SK-N-SH (cell line): ENCODE measurements around the gene IGFL1. TPM values are rescaled to one million over a fixed set of nuclear protein-coding genes. Genes with fewer than 3 reads are reported as not detected.

ENCODE experiments used
- CTCF ChIA-PET: fragments of 300-600, 350-600 bp; formaldehyde crosslinking; extraction: SDS; loops from one replicate; lab custom pipeline; 2021; lab: Yijun Ruan, JAX
- POLR2A ChIA-PET: fragments of 350-600 bp; sonication (Branson Sonifier 250); formaldehyde crosslinking; extraction: SDS; loops from one replicate; lab custom pipeline; 2020; ENCODE audit warnings: antibody characterized with exemption, inconsistent platforms; lab: Yijun Ruan, JAX
- DNase-seq: peaks from one replicate; pipeline ENCODE4 v3.0.0; 2012
- H2AFZ ChIP-seq: fragments of 200-600 bp; sonication (generic); 2 replicates; pipeline ENCODE4 v1.8.1; 2016; ENCODE audit warnings: antibody characterized with exemption, mild to moderate bottlenecking, low read depth
- H3F3A ChIP-seq: fragments of 200-600 bp; sonication (generic); replicated peaks from 2 replicates; pipeline ENCODE3; 2016; ENCODE audit warnings: antibody characterized with exemption, mild to moderate bottlenecking; ENCODE audit not compliant: insufficient read depth
- H3K27ac ChIP-seq, 2 experiments: fragments of 200-500 bp in 1 of 2; fragments of 200-600 bp in 1 of 2; sonication (Bioruptor generic) in 1 of 2; sonication (generic), shearing (Covaris generic) in 1 of 2; 2 replicates each; pipeline versions ENCODE4 v1.5.1 to v1.6.1; 2014 to 2016; ENCODE audit warnings: low read depth in 2 of 2, inconsistent platforms in 1 of 2, low read length in 1 of 2, mild to moderate bottlenecking in 1 of 2, mixed read lengths in 1 of 2
- H3K27me3 ChIP-seq: fragments of 200-600 bp; sonication (generic), shearing (Covaris generic); 2 replicates; pipeline ENCODE4 v1.6.1; 2016; ENCODE audit warnings: mixed run types; ENCODE audit not compliant: insufficient read depth
- H3K36me3 ChIP-seq, 2 experiments: fragments of 200-500 bp in 1 of 2; fragments of 200-600 bp in 1 of 2; sonication (Bioruptor generic) in 1 of 2; sonication (generic) in 1 of 2; replicated peaks in 1 of 2; 2 replicates each; pipeline versions ENCODE3 to v1.5.1; 2014 to 2016; ENCODE audit warnings: low read length in 1 of 2, mild to moderate bottlenecking in 1 of 2; ENCODE audit not compliant: insufficient read depth in 2 of 2, control insufficient read depth in 1 of 2
- H3K4me1 ChIP-seq, 2 experiments: fragments of 200-500 bp in 1 of 2; fragments of 200-600 bp in 1 of 2; sonication (Bioruptor generic) in 1 of 2; sonication (generic), shearing (Covaris generic) in 1 of 2; 2 replicates each; pipeline versions ENCODE4 v1.5.1 to v1.6.1; 2014 to 2016; ENCODE audit warnings: low read depth in 1 of 2, low read length in 1 of 2, mixed run types in 1 of 2; ENCODE audit not compliant: insufficient read depth in 2 of 2, control insufficient read depth in 1 of 2
- H3K4me2 ChIP-seq: fragments of 200-600 bp; sonication (generic), shearing (Covaris generic); 2 replicates; pipeline ENCODE4 v1.6.1; 2017; ENCODE audit warnings: mixed run types
- H3K4me3 ChIP-seq, 2 experiments: fragments of 200-500 bp in 1 of 2; fragments of 200-600 bp in 1 of 2; sonication (Bioruptor generic) in 1 of 2; sonication (generic), shearing (Covaris generic) in 1 of 2; 2 replicates each; pipeline versions ENCODE4 v1.5.1 to v1.8.1; 2014 to 2016; ENCODE audit warnings: low read depth in 2 of 2, inconsistent platforms in 1 of 2, low read length in 1 of 2, mild to moderate bottlenecking in 1 of 2, mixed read lengths in 1 of 2, moderate library complexity in 1 of 2
- H3K79me2 ChIP-seq: fragments of 200-600 bp; sonication (generic); 2 replicates; pipeline ENCODE4 v1.8.1; 2017; ENCODE audit warnings: mild to moderate bottlenecking; ENCODE audit not compliant: insufficient read depth
- H3K9ac ChIP-seq: fragments of 200-600 bp; sonication (generic); 2 replicates; pipeline ENCODE4 v1.6.1; 2017; ENCODE audit warnings: mixed run types
- H3K9me2 ChIP-seq: fragments of 200-600 bp; sonication (generic); 2 replicates; pipeline ENCODE4 v1.6.1; 2017; ENCODE audit warnings: mixed run types
- H3K9me3 ChIP-seq: fragments of 200-600 bp; sonication (generic); 2 replicates; pipeline ENCODE4 v1.6.1; 2017; ENCODE audit warnings: mixed run types, mild to moderate bottlenecking, moderate library complexity
- H4K20me1 ChIP-seq: fragments of 200-600 bp; sonication (generic); 2 replicates; pipeline ENCODE4 v1.6.1; 2017; ENCODE audit warnings: mild to moderate bottlenecking, mixed run types; ENCODE audit not compliant: insufficient read depth
- CTCF ChIP-seq: fragments of 200-600 bp; sonication (generic); IDR thresholded peaks from 2 replicates; pipeline ENCODE4 v1.6.1; 2017; ENCODE audit warnings: antibody characterized with exemption, mild to moderate bottlenecking, moderate library complexity
- ELF1 ChIP-seq: IDR thresholded peaks from 2 replicates; pipeline ENCODE4 v1.4.0; 2012
- EP300 ChIP-seq, 2 experiments: IDR thresholded peaks; 2 replicates each; pipeline versions ENCODE4 v1.4.0 to v1.6.1; 2012; ENCODE audit warnings: borderline replicate concordance in 1 of 2, low read depth in 1 of 2, low read length in 1 of 2
- FOSL2 ChIP-seq: IDR thresholded peaks from 2 replicates; pipeline ENCODE4 v1.4.0; 2012; ENCODE audit warnings: low read depth, mild to moderate bottlenecking, moderate library complexity, borderline replicate concordance
- FOXJ3 ChIP-seq: sonication (generic); formaldehyde crosslinking; IDR thresholded peaks from 2 replicates; pipeline ENCODE4 v1.5.1; 2020; ENCODE audit warnings: mild to moderate bottlenecking, missing genetic modification reagents
- FOXM1 ChIP-seq: IDR thresholded peaks from 2 replicates; pipeline ENCODE4 v1.4.0; 2012; ENCODE audit warnings: low read depth, mild to moderate bottlenecking
- GABPA ChIP-seq: IDR thresholded peaks from 2 replicates; pipeline ENCODE4 v1.4.0; 2012; ENCODE audit warnings: low read depth, mild to moderate bottlenecking
- GATA2 ChIP-seq: sonication (generic); formaldehyde crosslinking; IDR thresholded peaks from 2 replicates; pipeline ENCODE4 v1.5.0; 2020; ENCODE audit warnings: mild to moderate bottlenecking, missing genetic modification reagents
- JUND ChIP-seq: IDR thresholded peaks from 2 replicates; pipeline ENCODE4 v1.4.0; 2012
- MAX ChIP-seq: IDR thresholded peaks from 2 replicates; pipeline ENCODE4 v1.4.0; 2012; ENCODE audit warnings: low read depth
- MEF2A ChIP-seq: IDR thresholded peaks from 2 replicates; pipeline ENCODE4 v1.4.0; 2012; ENCODE audit warnings: low read depth, borderline replicate concordance
- NRF1 ChIP-seq: IDR thresholded peaks from 2 replicates; pipeline ENCODE4 v1.6.1; 2012; ENCODE audit warnings: low read depth, mild to moderate bottlenecking, low read length
- RCOR1 ChIP-seq: fragments of 150-350 bp; IDR thresholded peaks from 2 replicates; pipeline ENCODE4 v1.6.1; 2017; ENCODE audit warnings: antibody characterized with exemption, low read length
- TAF1 ChIP-seq: IDR thresholded peaks from 2 replicates; pipeline ENCODE4 v1.6.1; 2012; ENCODE audit warnings: low read depth, mild to moderate bottlenecking, low read length, moderate library complexity, borderline replicate concordance
- TEAD4 ChIP-seq: IDR thresholded peaks from 2 replicates; pipeline ENCODE4 v1.4.0; 2012; ENCODE audit warnings: mild to moderate bottlenecking, borderline replicate concordance; ENCODE audit not compliant: insufficient read depth
- ZBTB33 ChIP-seq: IDR thresholded peaks from 2 replicates; pipeline ENCODE4 v1.4.0; 2012; ENCODE audit warnings: low read depth, borderline replicate concordance
- WGBS: methylation state at CpG from one replicate; pipeline ENCODE4 v1.1.6; 2017; ENCODE audit warnings: low lambda C conversion rate; 5-methylcytosine and 5-hydroxymethylcytosine counted together
- polyA plus RNA-seq, 3 experiments: library from polyadenylated mRNA; depleted of rRNA; stranded (reverse); fragments of >200 nt; gene quantifications; 2 replicates each; pipeline ENCODE4 v1.2.3, GENCODE V29; 2012
- TF ChIP-seq, protein P1 (sequence below): fragments of 150-350 bp; IDR thresholded peaks from 2 replicates; pipeline ENCODE4 v1.6.1; 2016; ENCODE audit warnings: mild to moderate bottlenecking, low read depth, low read length
- TF ChIP-seq, protein P2 (sequence below): IDR thresholded peaks from 2 replicates; pipeline ENCODE4 v1.6.1; 2012; ENCODE audit warnings: mild to moderate bottlenecking, low read depth, low read length, moderate library complexity
- TF ChIP-seq, protein P3 (sequence below): fragments of 150-350 bp; IDR thresholded peaks from 2 replicates; pipeline ENCODE4 v1.6.1; 2017; ENCODE audit warnings: antibody characterized with exemption, low read length, low read depth, borderline replicate concordance
- TF ChIP-seq, protein P4 (sequence below): IDR thresholded peaks from 2 replicates; pipeline ENCODE4; 2012

The IGFL1 gene
- polyA plus RNA-seq, 1 of the 3 experiments (the other 2 are of a cell fraction) = not detected

DNA sequence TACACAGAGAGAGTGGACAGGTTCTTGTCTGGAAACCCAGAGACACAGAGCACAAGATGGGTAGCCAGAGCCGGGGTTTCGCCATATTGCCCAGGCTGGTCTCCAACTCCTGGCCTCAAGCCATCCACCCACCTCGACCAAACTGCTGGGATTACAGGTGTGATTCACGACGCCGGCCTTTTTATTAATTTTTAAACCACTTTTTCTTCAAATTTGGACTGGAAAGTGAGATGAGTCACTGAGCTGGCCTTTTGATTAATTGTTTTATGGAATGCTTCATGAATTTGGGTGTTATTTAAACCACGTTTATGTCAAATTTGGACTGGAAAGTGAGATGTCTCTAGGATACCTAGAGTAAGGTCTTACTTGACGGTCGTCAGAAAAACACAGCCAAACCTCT is 12.1 kb upstream of the IGFL1 start:
- DNase-seq = no peak
- TF ChIP-seq CTCF (no peak), GATA2 (CRISPR knock-in tag) (no peak), RCOR1 (no peak), GABPA (no peak), MAX (no peak), EP300 (IDR thresholded peaks at IDR 0.05; ENCODE audit: borderline replicate concordance in 1 of 2, low read depth in 1 of 2, low read length in 1 of 2) (no peak), ZBTB33 (no peak), FOXM1 (no peak), TAF1 (no peak), NRF1 (no peak), ELF1 (no peak), FOSL2 (no peak), TEAD4 (no peak), FOXJ3 (CRISPR knock-in tag) (no peak), JUND (no peak), MEF2A (no peak)
- TF ChIP-seq, protein P1, sequence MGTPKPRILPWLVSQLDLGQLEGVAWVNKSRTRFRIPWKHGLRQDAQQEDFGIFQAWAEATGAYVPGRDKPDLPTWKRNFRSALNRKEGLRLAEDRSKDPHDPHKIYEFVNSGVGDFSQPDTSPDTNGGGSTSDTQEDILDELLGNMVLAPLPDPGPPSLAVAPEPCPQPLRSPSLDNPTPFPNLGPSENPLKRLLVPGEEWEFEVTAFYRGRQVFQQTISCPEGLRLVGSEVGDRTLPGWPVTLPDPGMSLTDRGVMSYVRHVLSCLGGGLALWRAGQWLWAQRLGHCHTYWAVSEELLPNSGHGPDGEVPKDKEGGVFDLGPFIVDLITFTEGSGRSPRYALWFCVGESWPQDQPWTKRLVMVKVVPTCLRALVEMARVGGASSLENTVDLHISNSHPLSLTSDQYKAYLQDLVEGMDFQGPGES = no peak
- TF ChIP-seq, protein P2, sequence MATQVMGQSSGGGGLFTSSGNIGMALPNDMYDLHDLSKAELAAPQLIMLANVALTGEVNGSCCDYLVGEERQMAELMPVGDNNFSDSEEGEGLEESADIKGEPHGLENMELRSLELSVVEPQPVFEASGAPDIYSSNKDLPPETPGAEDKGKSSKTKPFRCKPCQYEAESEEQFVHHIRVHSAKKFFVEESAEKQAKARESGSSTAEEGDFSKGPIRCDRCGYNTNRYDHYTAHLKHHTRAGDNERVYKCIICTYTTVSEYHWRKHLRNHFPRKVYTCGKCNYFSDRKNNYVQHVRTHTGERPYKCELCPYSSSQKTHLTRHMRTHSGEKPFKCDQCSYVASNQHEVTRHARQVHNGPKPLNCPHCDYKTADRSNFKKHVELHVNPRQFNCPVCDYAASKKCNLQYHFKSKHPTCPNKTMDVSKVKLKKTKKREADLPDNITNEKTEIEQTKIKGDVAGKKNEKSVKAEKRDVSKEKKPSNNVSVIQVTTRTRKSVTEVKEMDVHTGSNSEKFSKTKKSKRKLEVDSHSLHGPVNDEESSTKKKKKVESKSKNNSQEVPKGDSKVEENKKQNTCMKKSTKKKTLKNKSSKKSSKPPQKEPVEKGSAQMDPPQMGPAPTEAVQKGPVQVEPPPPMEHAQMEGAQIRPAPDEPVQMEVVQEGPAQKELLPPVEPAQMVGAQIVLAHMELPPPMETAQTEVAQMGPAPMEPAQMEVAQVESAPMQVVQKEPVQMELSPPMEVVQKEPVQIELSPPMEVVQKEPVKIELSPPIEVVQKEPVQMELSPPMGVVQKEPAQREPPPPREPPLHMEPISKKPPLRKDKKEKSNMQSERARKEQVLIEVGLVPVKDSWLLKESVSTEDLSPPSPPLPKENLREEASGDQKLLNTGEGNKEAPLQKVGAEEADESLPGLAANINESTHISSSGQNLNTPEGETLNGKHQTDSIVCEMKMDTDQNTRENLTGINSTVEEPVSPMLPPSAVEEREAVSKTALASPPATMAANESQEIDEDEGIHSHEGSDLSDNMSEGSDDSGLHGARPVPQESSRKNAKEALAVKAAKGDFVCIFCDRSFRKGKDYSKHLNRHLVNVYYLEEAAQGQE = no peak
- TF ChIP-seq, protein P3, sequence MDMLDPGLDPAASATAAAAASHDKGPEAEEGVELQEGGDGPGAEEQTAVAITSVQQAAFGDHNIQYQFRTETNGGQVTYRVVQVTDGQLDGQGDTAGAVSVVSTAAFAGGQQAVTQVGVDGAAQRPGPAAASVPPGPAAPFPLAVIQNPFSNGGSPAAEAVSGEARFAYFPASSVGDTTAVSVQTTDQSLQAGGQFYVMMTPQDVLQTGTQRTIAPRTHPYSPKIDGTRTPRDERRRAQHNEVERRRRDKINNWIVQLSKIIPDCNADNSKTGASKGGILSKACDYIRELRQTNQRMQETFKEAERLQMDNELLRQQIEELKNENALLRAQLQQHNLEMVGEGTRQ = no peak
- TF ChIP-seq, protein P4, sequence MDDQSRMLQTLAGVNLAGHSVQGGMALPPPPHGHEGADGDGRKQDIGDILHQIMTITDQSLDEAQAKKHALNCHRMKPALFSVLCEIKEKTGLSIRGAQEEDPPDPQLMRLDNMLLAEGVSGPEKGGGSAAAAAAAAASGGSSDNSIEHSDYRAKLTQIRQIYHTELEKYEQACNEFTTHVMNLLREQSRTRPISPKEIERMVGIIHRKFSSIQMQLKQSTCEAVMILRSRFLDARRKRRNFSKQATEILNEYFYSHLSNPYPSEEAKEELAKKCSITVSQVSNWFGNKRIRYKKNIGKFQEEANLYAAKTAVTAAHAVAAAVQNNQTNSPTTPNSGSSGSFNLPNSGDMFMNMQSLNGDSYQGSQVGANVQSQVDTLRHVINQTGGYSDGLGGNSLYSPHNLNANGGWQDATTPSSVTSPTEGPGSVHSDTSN = no peak
- Histone ChIP-seq H3K4me1 (no peaks in the 10 kb centered on the region), H3K4me3 (no peak overlapping the region), H3K27me3 (peaks cover 19% of the 10 kb centered on the region; the same call in 1 of the 2 replicates), H3K4me2 (no peak overlapping the region), H2AFZ (no peak overlapping the region), H3F3A (no peaks in the 10 kb centered on the region), H3K27ac (no peak overlapping the region), H3K9me2 (no peaks in the 10 kb centered on the region), H3K9ac (no peak overlapping the region), H3K79me2 (no peaks in the 10 kb centered on the region), H3K9me3 (no peaks in the 10 kb centered on the region), H3K36me3 (no peaks in the 10 kb centered on the region), H4K20me1 (0 out of 2 replicates have a peak, but pooled peaks cover 8% of the 10 kb centered on the region)
- WGBS = 12% methylated on average over 9 of the region's 9 CpGs
- ChIA-PET CTCF (no interaction called here), POLR2A (no interaction called here)
